H1 (cell line): Measurements from ENCODE around the gene KCMF1. TPM values are rescaled to one million over a fixed set of nuclear protein-coding genes. Genes with fewer than 3 reads are reported as not detected.

Source experiments
- CTCF ChIA-PET: fragments of 300-600 bp; sonication (Branson Sonifier 250); formaldehyde crosslinking; loops from one replicate; lab custom pipeline; 2021; ENCODE audit not compliant: partially characterized antibody; lab: Charles Lee
- POLR2A ChIA-PET: fragments of 300-600 bp; sonication (Branson Sonifier 250); formaldehyde crosslinking; loops from one replicate; lab custom pipeline; 2021; ENCODE audit warnings: inconsistent platforms; ENCODE audit not compliant: partially characterized antibody; lab: Charles Lee
- DNase-seq, 2 experiments: peaks; one replicate each; pipeline versions ENCODE4 v3.0.0 to v3.0.0-alpha.2; 2010 to 2022; ENCODE audit warnings: low spot score in 2 of 2, low read depth in 1 of 2, mixed read lengths in 1 of 2
- FAIRE-seq: peaks from 2 replicates; lab custom pipeline; 2011; peaks lifted over from hg19 to GRCh38; lab: Jason Lieb, UNC
- H2AFZ ChIP-seq: 2 replicates; pipeline ENCODE4 v1.8.1; 2012; ENCODE audit warnings: low read length, inconsistent platforms
- H2AK5ac ChIP-seq: 2 replicates; pipeline ENCODE4 v1.6.1; 2013; ENCODE audit warnings: low read depth, low read length
- H2BK120ac ChIP-seq: replicated peaks from 2 replicates; pipeline ENCODE3; 2013; ENCODE audit warnings: low read depth, low read length, inconsistent platforms
- H2BK12ac ChIP-seq: 2 replicates; pipeline ENCODE4 v1.6.1; 2013; ENCODE audit warnings: low read depth, low read length
- H2BK15ac ChIP-seq: 2 replicates; pipeline ENCODE4 v1.6.1; 2013; ENCODE audit warnings: low read length
- H2BK20ac ChIP-seq: 2 replicates; pipeline ENCODE4 v1.6.1; 2013; ENCODE audit warnings: low read length
- H2BK5ac ChIP-seq: 2 replicates; pipeline ENCODE4 v1.6.1; 2013; ENCODE audit warnings: low read depth, low read length
- H3K14ac ChIP-seq: 2 replicates; pipeline ENCODE4 v1.6.1; 2013; ENCODE audit warnings: inconsistent platforms; ENCODE audit not compliant: insufficient read length
- H3K18ac ChIP-seq: 2 replicates; pipeline ENCODE4 v1.6.1; 2013; ENCODE audit warnings: low read length; ENCODE audit errors: extremely low read depth
- H3K23ac ChIP-seq: 2 replicates; pipeline ENCODE4 v1.6.1; 2013; ENCODE audit warnings: inconsistent platforms; ENCODE audit not compliant: insufficient read length
- H3K23me2 ChIP-seq: 2 replicates; pipeline ENCODE4 v1.6.1; 2013; ENCODE audit warnings: low read depth, low read length
- H3K27ac ChIP-seq: 2 replicates; pipeline ENCODE4 v1.6.1; 2011; ENCODE audit warnings: low read depth, low read length, inconsistent platforms
- H3K27me3 ChIP-seq, 4 experiments: replicated peaks in 1 of 4; 1 replicate in 1 of 4; 2 replicates in 3 of 4; pipeline versions ENCODE4 v1.6.1 to v1.8.1; 2011 to 2013; ENCODE audit warnings: low read length in 3 of 4, mild to moderate bottlenecking in 3 of 4, inconsistent platforms in 2 of 4, mixed read lengths in 2 of 4, moderate library complexity in 1 of 4; ENCODE audit not compliant: control insufficient read depth in 3 of 4, insufficient read depth in 3 of 4; ENCODE audit errors: extremely low read depth in 1 of 4
- H3K36me3 ChIP-seq, 4 experiments: 2 replicates each; pipeline versions ENCODE4 v1.6.1 to v1.8.1; 2011 to 2013; ENCODE audit warnings: mild to moderate bottlenecking in 4 of 4, low read length in 3 of 4, moderate library complexity in 2 of 4, control low read depth in 1 of 4, inconsistent platforms in 1 of 4; ENCODE audit not compliant: insufficient read depth in 4 of 4, control insufficient read depth in 2 of 4
- H3K4ac ChIP-seq: replicated peaks from 2 replicates; pipeline ENCODE3; 2013; ENCODE audit warnings: low read length, low read depth, mixed read lengths, inconsistent platforms; ENCODE audit not compliant: insufficient read length
- H3K4me1 ChIP-seq, 4 experiments: replicated peaks in 1 of 4; 1 replicate in 1 of 4; 2 replicates in 3 of 4; pipeline versions ENCODE4 v1.6.1 to v1.8.1; 2011 to 2013; ENCODE audit warnings: low read length in 3 of 4, inconsistent platforms in 2 of 4, mixed read lengths in 1 of 4; ENCODE audit not compliant: insufficient read depth in 4 of 4, control insufficient read depth in 3 of 4
- H3K4me2 ChIP-seq, 2 experiments: 2 replicates each; pipeline versions ENCODE4 v1.6.1 to v1.8.1; 2011 to 2013; ENCODE audit warnings: low read depth in 2 of 2, low read length in 2 of 2, control low read depth in 1 of 2, inconsistent platforms in 1 of 2, mild to moderate bottlenecking in 1 of 2; ENCODE audit not compliant: insufficient read depth in 1 of 2
- H3K4me3 ChIP-seq, 4 experiments: fragments of 200-600, 300-600 bp in 1 of 4; sonication (generic), shearing (Covaris generic), sonication (Bioruptor Twin) in 1 of 4; 2 replicates each; pipeline versions ENCODE4 v1.5.1 to v1.8.1; 2011 to 2016; ENCODE audit warnings: low read length in 4 of 4, low read depth in 3 of 4, control low read depth in 2 of 4, inconsistent platforms in 2 of 4, mild to moderate bottlenecking in 2 of 4, mixed read lengths in 1 of 4, moderate library complexity in 1 of 4; ENCODE audit not compliant: insufficient read depth in 2 of 4; ENCODE audit errors: extremely low read depth in 1 of 4
- H3K56ac ChIP-seq: replicated peaks from 2 replicates; pipeline ENCODE3; 2013; ENCODE audit warnings: low read depth, mild to moderate bottlenecking, mixed read lengths, low read length, inconsistent platforms; ENCODE audit not compliant: insufficient read length
- H3K79me1 ChIP-seq: 2 replicates; pipeline ENCODE4 v1.6.1; 2013; ENCODE audit warnings: low read depth, low read length, control low read depth
- H3K79me2 ChIP-seq, 2 experiments: 2 replicates each; pipeline versions ENCODE4 v1.6.1 to v1.8.1; 2012 to 2013; ENCODE audit warnings: low read length in 2 of 2, mild to moderate bottlenecking in 2 of 2, inconsistent platforms in 1 of 2; ENCODE audit not compliant: insufficient read depth in 2 of 2, control insufficient read depth in 1 of 2
- H3K9ac ChIP-seq, 4 experiments: replicated peaks in 1 of 4; 1 replicate in 1 of 4; 2 replicates in 3 of 4; pipeline versions ENCODE4 v1.6.1 to v1.8.1; 2011 to 2013; ENCODE audit warnings: low read depth in 3 of 4, low read length in 3 of 4, control low read depth in 2 of 4, mild to moderate bottlenecking in 2 of 4, moderate library complexity in 2 of 4, inconsistent platforms in 1 of 4; ENCODE audit errors: extremely low read depth in 1 of 4
- H3K9me3 ChIP-seq, 2 experiments: 2 replicates each; pipeline versions ENCODE4 v1.6.1 to v1.8.1; 2012 to 2013; ENCODE audit warnings: mild to moderate bottlenecking in 2 of 2, moderate library complexity in 2 of 2, control low read depth in 1 of 2, inconsistent platforms in 1 of 2, low read depth in 1 of 2, low read length in 1 of 2, mixed read lengths in 1 of 2; ENCODE audit not compliant: insufficient read depth in 2 of 2
- H4K20me1 ChIP-seq, 2 experiments: replicated peaks in 1 of 2; 2 replicates each; pipeline versions ENCODE3 to v1.8.1; 2011 to 2013; ENCODE audit warnings: inconsistent platforms in 2 of 2, low read length in 2 of 2, mild to moderate bottlenecking in 1 of 2; ENCODE audit not compliant: insufficient read depth in 2 of 2, control insufficient read depth in 1 of 2
- H4K5ac ChIP-seq: 2 replicates; pipeline ENCODE4 v1.6.1; 2013; ENCODE audit warnings: low read length, low read depth, mixed read lengths, inconsistent platforms; ENCODE audit not compliant: insufficient read length
- H4K8ac ChIP-seq: 2 replicates; pipeline ENCODE4 v1.8.0; 2013; ENCODE audit warnings: mild to moderate bottlenecking, moderate library complexity, low read length, inconsistent platforms; ENCODE audit not compliant: insufficient read depth; ENCODE audit errors: extremely low read depth
- H4K91ac ChIP-seq: replicated peaks from 2 replicates; pipeline ENCODE3; 2013; ENCODE audit warnings: low read length, mixed read lengths, inconsistent platforms; ENCODE audit not compliant: insufficient read length
- CHD2 ChIP-seq: IDR thresholded peaks from 2 replicates; pipeline ENCODE4 v1.6.1; 2012; ENCODE audit warnings: low read length, improper control_type of control experiment
- SP1 ChIP-seq: IDR thresholded peaks from 2 replicates; pipeline ENCODE4 v1.6.1; 2011; ENCODE audit warnings: low read depth, low read length
- WGBS, 2 experiments: shearing (Covaris generic) in 1 of 2; methylation state at CpG; one replicate each; pipeline versions ENCODE4 v1.1.6 to v1.1.7; 2013 to 2015; ENCODE audit warnings: low lambda C conversion rate in 2 of 2, mixed read lengths in 2 of 2, inconsistent platforms in 1 of 2, low coverage in 1 of 2, missing lambda C conversion rate in 1 of 2; ENCODE audit not compliant: insufficient replicate concordance in 2 of 2, insufficient coverage in 1 of 2, insufficient read length in 1 of 2; ENCODE audit errors: extremely low coverage in 1 of 2, missing lambda C conversion rate in 1 of 2; 5-methylcytosine and 5-hydroxymethylcytosine counted together
- polyA plus RNA-seq, 7 experiments: library from polyadenylated mRNA; depleted of rRNA in 3 of 7; stranded (reverse) in 5 of 7; unstranded in 2 of 7; fragments of >200 nt in 5 of 7; fragments of 200-250 nt in 2 of 7; gene quantifications; 1 replicate in 5 of 7; 2 replicates in 1 of 7; 4 replicates in 1 of 7; pipeline versions ENCODE4 v1.2.1 to v1.2.3, GENCODE V29; 2011 to 2013; ENCODE audit warnings: missing spikeins in 2 of 7, mixed read lengths in 2 of 7
- total RNA-seq: library from RNA; stranded (reverse); fragmentation: NEBNext Ultra II Directional; extraction: Animal tissue kit (Norgen Biotek cat#: 25700); gene quantifications from 2 replicates; pipeline ENCODE4 v1.2.1, GENCODE V29; 2021

The KCMF1 gene
- total and polyA plus RNA-seq, 2 of the 8 experiments (the other 6 are each of a cell fraction or from before 2014, with no cell fraction given), result 86.9 to 149 TPM

DNA sequence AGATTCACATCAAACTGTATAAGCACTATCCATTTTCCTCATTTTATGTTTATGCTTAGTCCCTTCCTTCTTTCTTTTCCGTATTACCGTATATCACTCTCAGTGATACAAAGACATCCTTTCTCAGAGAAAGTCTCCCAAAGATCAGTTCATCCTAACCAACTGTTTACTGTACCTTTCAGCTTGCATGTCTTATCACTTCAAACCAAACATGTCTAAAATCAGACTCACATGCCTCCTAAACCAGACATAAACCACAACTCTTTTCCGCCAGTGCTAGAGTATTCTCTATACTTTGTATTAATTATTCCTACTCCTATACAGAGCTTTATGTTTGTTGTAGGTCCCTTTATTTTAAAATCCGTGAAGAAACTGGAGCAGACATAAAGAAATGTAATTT is 41.5 kb downstream of the KCMF1 start:
- Histone ChIP-seq H3K23me2 (no peaks in the 10 kb centered on the region), H3K4me1 (peaks cover 0 to 11% (median 5%) of the 10 kb centered on the region in 4 experiments; a peak in 4 of 7 replicates), H4K8ac (no peak overlapping the region), H3K79me2 (peaks cover 7 to 96% of the 10 kb centered on the region in 2 experiments; a peak in 3 of 4 replicates), H3K18ac (no peak overlapping the region), H3K14ac (no peak overlapping the region), H2BK12ac (no peak overlapping the region), H2BK15ac (no peak overlapping the region), H3K4ac (no peak overlapping the region), H3K9me3 (no peaks in the 10 kb centered on the region), H3K56ac (no peak overlapping the region), H3K36me3 (peaks cover 0 to 6% (median 2%) of the 10 kb centered on the region in 4 experiments; a peak in 3 of 8 replicates), H3K23ac (no peak overlapping the region), H4K91ac (no peak overlapping the region), H4K20me1 (peaks cover 7 to 13% of the 10 kb centered on the region in 2 experiments), H3K27me3 (no peaks in the 10 kb centered on the region), H2BK120ac (no peak overlapping the region), H4K5ac (no peak overlapping the region), H3K27ac (no peak overlapping the region), H3K79me1 (peaks cover 6% of the 10 kb centered on the region; the same call in 1 of the 2 replicates), H3K9ac (no peak overlapping the region), H3K4me2 (no peak overlapping the region), H3K4me3 (no peak overlapping the region), H2AK5ac (no peak overlapping the region), H2AFZ (no peak overlapping the region), H2BK20ac (no peak overlapping the region), H2BK5ac (no peak overlapping the region)
- CTCF ChIA-PET, result interaction anchor here (0.6 to 3.8 kb wide), 15 partner anchors 7 to 225 kb away, joined by 3 to 33 read pairs (median 3); no protein-coding TSS in a partner anchor
- TF ChIP-seq SP1 (no peak), CHD2 (no peak)
- WGBS, 2 experiments, result 89 to 100% methylated on average over 2 to 4 of the region's 4 CpGs
- FAIRE-seq (no peak), DNase-seq (no peak)
- POLR2A ChIA-PET, result interaction anchor here (1.0 to 3.6 kb wide), 6 partner anchors 14 to 106 kb away, joined by 3 to 14 read pairs (median 5); no protein-coding TSS in a partner anchor
